ENCODE measurements around the gene USP24.

USP24 gene

DNA sequence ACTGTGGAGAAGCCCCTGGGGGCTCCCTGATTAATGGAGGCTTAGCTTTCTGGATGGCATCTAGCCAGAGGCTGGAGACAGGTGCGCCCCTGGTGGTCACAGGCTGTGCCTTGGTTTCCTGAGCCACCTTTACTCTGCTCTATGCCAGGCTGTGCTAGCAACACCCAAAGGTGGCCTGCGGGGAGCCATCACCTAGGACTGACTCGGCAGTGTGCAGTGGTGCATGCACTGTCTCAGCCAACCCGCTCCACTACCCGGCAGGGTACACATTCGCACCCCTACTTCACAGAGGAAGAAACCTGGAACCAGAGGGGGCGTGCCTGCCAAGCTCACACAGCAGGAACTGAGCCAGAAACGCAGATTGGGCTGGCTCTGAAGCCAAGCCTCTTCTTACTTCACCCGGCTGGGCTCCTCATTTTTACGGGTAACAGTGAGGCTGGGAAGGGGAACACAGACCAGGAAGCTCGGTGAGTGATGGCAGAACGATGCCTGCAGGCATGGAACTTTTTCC, 151.0 kb downstream of the USP24 start:
- no peak for DNase-seq

- DNase-seq: no peak
Measured at GRCh38 chr1:55063577-55063942, 151.6 kb downstream of the USP24 start.

DNA sequence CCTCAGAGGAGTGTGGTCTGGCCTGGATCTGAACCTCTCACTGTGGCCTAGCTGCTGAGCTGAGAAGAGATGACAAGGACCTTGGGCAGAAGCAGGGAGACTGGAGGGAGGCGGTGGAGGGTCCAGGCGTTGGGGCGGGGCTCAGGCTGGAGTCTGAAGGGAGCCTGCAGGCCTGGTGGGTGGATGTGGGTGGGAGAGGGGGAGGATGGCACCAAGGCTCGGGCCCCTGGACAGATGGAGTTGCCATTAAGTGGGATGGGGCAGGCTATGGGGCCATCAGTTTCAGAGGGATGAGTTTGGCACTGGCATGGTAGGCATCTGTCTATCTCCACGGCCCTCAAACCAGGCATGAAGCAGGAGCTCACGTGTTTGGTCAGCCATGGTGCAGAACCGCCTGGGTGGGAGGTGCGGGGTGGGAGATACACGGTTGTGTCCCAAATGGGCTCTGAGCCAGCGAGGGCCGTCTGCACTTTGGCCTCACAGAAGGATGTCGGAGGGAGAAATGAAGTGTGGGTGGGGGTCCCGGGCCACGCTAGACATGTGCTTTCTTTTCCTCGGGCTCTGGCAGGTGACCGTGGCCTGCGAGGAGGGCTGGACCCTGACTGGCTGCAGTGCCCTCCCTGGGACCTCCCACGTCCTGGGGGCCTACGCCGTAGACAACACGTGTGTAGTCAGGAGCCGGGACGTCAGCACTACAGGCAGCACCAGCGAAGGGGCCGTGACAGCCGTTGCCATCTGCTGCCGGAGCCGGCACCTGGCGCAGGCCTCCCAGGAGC, 152.2 kb downstream of the USP24 start:
- no peak for DNase-seq

GRCh38 chr1:55061706-55062321, 153.3 kb downstream of the USP24 start:
- no peak for DNase-seq

DNA sequence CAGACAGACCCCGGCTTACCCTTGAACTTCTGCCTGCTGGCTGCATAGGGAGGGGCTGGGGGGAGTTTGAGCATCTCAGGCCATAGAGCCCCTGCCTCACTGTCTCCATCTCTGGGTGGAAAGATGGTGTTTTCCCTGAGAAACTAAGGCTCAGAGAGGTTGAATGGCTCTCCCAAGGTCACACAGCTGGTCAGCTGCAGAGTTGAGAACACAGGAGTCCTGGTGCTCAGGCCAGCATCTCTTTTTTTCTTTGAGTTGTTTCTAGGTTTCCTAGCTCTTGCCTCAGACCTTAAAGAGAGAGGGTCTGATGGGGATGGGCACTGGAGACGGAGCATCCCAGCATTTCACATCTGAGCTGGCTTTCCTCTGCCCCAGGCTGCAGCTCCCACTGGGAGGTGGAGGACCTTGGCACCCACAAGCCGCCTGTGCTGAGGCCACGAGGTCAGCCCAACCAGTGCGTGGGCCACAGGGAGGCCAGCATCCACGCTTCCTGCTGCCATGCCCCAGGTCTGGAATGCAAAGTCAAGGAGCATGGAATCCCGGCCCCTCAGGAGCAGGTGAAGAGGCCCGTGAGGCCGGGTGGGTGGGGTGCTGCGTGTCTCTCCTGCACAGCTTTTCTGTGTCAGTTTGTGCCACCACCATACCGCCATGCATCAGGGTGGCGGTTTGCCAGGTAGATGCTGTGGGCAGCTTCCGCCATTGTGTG, 154.0 kb downstream of the USP24 start:
- DNase-seq: no peak

DNA sequence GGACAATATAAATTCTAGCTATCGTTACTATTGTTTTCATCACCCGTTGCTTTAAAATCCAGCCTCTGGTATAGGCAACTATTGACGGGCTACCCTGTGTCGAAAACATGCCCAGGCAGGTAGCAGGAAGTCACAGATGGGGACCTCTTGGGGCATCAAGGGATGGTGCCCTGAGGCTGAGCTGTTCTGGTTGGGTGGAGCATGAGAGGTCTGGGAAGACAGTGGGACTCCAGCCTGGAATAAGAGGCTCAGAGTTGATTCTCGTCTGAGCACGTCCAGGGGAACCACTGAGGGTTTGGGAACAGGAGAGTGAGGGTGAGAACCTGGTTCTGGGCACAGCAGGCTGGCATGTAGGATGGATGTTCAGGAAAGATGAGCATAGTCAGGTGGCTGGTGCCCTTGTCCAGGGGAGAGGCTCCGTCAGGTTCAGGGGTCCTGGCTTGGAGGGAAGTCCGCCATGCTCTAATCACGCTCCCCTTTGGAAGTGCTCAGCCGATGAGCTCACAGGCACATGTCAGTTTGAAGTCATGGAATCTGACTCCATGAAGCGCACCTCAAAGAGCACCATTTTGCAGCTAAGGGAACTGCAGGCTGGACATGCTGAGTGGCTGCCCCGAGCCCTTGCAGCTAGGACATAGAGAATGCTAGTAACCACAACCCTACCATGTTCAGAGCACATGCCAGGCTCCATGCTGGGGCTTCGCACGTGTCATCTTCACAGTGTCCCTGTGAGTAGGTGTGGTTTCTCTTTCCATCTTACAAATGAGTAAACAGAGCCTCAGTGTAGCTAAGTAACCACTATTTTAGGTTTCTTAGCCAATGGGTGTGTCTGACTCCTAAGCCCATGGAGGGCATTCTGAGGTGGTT, 154.8 kb downstream of the USP24 start:
- no peak for DNase-seq

GRCh38 chr1:55059302-55060132, 155.6 kb downstream of the USP24 start:
- no peak for DNase-seq

DNA sequence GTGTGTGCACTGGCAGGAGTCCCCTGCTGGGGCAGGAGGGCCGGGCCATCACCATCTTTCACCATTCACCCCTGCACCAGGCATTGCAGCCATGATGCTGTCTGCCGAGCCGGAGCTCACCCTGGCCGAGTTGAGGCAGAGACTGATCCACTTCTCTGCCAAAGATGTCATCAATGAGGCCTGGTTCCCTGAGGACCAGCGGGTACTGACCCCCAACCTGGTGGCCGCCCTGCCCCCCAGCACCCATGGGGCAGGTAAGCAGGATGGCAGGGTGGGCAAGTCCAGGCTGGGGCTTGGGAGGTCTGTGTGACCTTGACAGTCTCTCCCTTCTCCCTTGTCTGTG, 157.2 kb downstream of the USP24 start:
- DNase-seq: no peak

GRCh38 chr1:55057270-55057955, 157.8 kb downstream of the USP24 start:
- DNase-seq: no peak

DNA sequence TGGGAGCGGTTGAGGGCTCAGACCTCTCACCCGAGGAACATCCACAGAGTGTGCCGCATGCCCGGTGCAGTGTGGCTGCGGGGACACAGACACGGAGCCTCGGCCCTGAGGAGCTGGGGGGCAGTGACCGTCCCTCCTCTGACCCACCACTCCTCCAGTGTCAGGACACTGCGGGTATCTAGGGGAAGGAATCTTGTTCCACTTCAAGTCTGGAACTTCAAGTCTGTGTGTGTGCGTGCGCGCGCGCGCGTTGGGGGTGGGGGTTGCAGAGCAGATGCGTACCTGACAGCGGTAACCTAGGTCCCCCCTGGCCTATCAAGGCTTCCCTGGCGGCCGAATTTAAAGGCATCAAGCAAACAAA, 158.6 kb downstream of the USP24 start:
- DNase-seq: no peak

DNA sequence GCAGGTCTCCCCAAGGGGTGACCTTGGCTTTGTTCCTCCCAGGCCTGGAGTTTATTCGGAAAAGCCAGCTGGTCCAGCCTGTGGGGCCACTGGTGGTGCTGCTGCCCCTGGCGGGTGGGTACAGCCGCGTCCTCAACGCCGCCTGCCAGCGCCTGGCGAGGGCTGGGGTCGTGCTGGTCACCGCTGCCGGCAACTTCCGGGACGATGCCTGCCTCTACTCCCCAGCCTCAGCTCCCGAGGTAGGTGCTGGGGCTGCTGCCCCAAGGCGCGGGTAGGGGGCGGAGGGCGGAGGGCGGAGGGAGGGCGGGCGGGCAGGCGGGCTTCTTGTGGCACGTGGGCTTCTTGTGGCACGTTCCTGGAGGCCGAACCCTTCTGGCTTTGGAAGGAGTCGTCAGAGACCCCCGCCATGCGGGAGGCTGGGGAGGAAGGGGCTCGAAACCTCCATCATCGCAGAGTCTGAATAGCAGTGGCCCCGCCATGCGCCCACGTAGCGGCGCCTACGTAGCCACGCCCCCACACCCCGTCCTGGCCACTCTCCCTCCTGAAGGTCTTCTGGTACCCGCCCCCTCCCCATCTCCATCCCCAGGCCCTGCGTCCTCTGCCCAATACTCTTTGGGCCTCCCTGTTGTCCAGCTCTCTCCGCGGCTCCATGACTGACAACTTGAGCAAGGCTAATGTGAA, 159.1 kb downstream of the USP24 start:
- no peak for DNase-seq

DNA sequence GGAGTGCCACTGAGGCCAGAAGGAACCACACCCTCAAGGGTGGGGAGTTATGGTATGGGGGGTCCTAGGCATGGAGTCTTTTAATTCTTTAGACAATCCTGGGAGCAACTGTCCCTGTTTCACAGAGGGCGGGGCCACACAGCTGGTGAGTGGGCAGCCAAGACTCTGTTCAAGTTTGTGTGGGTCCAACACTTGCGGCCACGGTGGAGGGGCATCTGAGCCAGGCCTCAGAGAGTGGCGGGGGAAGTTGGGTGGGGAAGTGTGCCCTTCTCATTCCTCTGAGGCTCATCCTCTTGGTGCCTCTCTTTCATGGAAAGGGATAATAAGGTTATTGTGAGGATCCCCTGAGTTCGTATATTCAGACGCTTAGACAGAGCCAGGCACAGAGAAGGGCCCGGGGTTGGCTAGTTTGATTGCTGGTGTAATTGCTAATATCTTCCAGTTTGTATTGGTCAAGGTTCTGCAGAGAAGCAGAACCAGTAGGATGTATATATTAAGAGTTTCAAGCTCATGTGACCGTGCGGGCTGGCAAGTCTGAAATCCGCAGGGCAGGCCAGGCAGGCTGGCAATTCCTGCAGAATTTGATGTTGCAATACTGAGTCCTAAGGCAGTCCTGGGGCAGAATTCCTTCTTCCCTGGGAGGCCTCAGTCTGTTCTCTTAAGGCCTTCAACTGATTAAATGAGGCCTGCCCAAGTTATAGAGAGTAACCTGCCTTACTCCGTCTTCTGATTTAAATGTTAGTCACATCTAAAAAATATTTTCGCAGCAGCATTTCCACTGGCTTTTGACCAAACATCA, 159.9 kb downstream of the USP24 start:
- no peak for DNase-seq

GRCh38 chr1:55054396-55054795, 160.8 kb downstream of the USP24 start:
- no peak for DNase-seq

DNA sequence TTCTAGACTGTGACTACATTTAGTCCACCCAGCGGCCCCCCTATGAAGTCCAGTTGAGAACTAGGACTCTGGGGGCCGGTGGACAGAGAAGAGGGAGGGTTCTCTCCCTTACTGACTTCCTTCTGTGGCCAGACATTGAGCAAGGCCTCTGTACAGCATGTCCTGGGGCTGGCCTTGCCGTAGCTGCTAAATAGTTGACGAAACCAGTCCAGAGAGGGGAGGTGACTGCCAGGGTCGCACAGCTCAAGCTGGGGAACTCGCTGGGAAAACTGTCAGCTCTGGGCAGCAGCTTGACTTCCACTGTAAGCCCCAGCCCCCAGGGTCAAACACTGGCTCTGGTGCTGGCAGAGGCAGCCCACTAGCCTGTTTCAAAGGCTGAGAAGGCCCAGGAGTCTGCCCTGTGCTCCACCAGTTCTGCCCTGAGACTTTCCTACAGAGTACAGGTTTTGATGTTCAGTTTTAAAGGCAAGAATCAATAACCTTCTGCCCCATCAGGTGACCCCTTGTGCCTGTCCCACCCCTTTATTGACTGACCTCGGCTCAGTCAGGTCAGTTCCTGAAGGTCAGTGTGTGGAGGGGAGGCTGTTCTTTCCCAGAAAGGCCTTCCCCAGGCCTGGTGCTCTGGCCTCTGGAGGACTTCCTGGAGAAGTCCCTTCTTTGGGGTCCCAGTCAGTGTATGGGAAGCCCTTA, 161.8 kb downstream of the USP24 start:
- no peak for DNase-seq

DNA sequence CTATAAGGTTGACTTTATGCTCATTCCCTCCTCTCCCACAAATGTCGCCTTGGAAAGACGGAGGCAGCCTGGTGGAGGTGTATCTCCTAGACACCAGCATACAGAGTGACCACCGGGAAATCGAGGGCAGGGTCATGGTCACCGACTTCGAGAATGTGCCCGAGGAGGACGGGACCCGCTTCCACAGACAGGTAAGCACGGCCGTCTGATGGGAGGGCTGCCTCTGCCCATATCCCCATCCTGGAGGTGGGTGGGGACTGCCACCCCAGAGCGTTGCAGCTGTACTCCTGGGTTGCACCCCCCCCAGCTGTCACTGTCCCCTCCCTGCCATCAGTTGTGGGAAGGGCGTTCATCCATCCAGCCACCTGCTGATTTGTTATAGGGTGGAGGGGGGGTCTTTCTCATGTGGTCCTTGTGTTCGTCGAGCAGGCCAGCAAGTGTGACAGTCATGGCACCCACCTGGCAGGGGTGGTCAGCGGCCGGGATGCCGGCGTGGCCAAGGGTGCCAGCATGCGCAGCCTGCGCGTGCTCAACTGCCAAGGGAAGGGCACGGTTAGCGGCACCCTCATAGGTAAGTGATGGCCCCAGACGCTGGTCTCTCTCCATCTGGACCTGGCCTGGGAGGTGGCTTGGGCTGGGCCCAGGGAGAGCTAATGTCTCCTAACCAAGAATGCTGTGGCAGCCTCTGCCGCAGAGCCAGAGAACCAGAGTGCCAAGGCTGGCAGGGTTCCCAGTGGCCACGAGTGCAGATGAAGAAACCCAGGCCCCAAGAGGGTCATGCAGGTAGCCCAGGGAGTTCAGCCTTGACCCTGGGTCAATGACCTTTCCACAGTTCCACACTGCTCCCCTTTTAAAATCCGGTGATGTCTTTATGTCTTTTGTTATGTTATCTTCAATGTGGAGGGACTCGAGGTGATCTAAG, 162.7 kb downstream of the USP24 start:
- DNase-seq: no peak

DNA sequence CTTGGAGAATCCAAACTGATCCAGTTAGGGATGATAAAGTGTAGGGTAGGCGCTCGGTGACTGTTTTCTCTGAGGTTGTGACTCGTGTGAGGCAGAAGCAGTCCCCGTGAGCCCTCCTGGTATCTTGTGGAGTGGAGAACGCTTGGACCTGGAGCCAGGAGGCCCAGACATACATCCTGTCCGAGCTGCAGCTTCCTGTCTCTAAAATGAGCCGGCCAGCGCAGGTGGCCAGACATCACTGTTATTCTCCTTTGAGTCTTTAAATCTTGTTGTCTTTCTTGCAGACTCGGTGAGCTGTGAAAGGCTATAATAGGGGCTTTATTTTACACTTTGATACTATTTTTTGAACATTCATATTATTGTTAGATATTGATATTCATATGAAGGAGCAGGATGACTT, 163.5 kb downstream of the USP24 start:
- DNase-seq: no peak

- no peak for DNase-seq
Measured at GRCh38 chr1:55051169-55051568, 164.0 kb downstream of the USP24 start.

DNA sequence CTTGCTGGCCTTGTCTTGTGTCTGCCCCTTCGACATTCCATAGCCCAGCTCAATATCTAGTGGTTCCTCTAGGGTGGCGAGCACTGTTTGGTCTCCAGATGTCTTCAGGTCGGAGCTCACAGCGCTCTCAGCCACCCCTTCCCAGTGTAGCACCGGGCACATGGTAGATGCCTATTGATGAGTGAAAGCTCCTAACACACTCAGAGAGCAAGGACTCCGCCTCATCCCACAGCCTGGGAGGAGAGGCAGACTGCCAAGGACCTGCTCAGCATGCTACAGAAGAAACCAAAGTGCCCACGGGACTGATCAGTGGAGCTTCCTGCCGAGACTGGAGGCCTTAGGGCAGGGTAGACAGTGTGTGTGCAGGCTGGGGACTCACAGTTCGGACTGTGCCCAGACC, 164.9 kb downstream of the USP24 start:
- no peak for DNase-seq

DNA sequence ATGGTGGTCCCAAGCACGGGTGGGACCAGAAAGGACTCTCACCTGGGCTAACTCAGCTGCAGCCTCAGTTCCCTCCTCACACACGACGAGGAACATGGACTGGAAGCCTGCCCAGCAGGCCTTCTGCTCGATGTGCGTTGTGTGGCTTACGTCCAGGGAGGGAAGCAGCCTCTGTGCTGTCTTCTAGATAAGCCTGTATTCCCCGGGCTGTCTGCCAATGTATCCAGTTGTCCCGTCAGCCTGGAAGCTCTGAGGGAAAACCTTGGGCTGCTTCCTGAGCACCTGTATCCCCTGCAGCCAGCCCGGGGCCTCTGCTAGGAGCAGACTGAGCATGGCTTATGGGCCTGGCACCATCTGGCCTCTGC, 165.3 kb downstream of the USP24 start:
- no peak for DNase-seq

All from CD4-positive, alpha-beta T cell treated with Interleukin-15 for 1 hour (primary cell).